GM12878 (cell line): ENCODE data around the gene PHB1. TPM values are rescaled to one million over a fixed set of nuclear protein-coding genes. Genes with fewer than 3 reads are reported as not detected.

ENCODE experiments used
- BMI1 ChIP-seq: fragments of 450-650 bp; IDR thresholded peaks from 2 replicates; pipeline ENCODE4 v1.6.1; 2016; ENCODE audit warnings: mild to moderate bottlenecking, moderate library complexity, borderline replicate concordance
- CHD2 ChIP-seq: IDR thresholded peaks from 2 replicates; pipeline ENCODE4 v1.6.1; 2011; ENCODE audit warnings: low read depth, low read length, improper control_type of control experiment, borderline replicate concordance
- PAX5 ChIP-seq: IDR thresholded peaks from 2 replicates; pipeline ENCODE4 v1.6.1; 2011; ENCODE audit warnings: low read depth, low read length, borderline replicate concordance
- PAX8 ChIP-seq: fragments of 450-650 bp; IDR thresholded peaks from 2 replicates; pipeline ENCODE4 v1.6.1; 2017; ENCODE audit warnings: mild to moderate bottlenecking, moderate library complexity
- SMAD5 ChIP-seq: IDR thresholded peaks from 2 replicates; pipeline ENCODE4 v1.6.1; 2016; ENCODE audit warnings: antibody characterized with exemption, low read depth
- SREBF1 ChIP-seq: IDR thresholded peaks from 2 replicates; pipeline ENCODE4 v1.6.1; 2012; ENCODE audit warnings: mild to moderate bottlenecking, low read length
- STAT3 ChIP-seq: IDR thresholded peaks from 2 replicates; pipeline ENCODE4 v1.6.1; 2011; ENCODE audit warnings: low read depth, low read length, improper control_type of control experiment
- TCF7 ChIP-seq: IDR thresholded peaks from 2 replicates; pipeline ENCODE4 v1.6.1; 2014; ENCODE audit warnings: antibody characterized with exemption, borderline replicate concordance
- ZNF207 ChIP-seq: fragments of 450-650 bp; IDR thresholded peaks from 2 replicates; pipeline ENCODE4 v1.6.1; 2014; ENCODE audit warnings: antibody characterized with exemption, mild to moderate bottlenecking, borderline replicate concordance
- polyA plus RNA-seq, 11 experiments: library from polyadenylated mRNA; depleted of rRNA in 4 of 11; unstranded in 6 of 11; stranded (reverse) in 5 of 11; fragments of >200 nt; fragmentation: Nextera tagmentation in 4 of 11; fragmentation: Illumina TruSeq in 1 of 11; extraction: Ambion mirVana in 4 of 11; extraction: Trizol in 1 of 11; gene quantifications; 1 replicate in 1 of 11; 2 replicates in 10 of 11; pipeline versions ENCODE4 v1.2.1 to v1.2.3, GENCODE V29; 2011 to 2016; ENCODE audit warnings: inconsistent platforms in 2 of 11, missing spikeins in 2 of 11, low read depth in 1 of 11
- total RNA-seq, 4 experiments: library from RNA; depleted of rRNA in 3 of 4; stranded (reverse); fragments of >200 nt in 3 of 4; fragmentation: Illumina TruSeq in 1 of 4; extraction: Trizol in 1 of 4; gene quantifications; 2 replicates each; pipeline versions ENCODE4 v1.2.1 to v1.2.3, GENCODE V29; 2013 to 2021
- TF ChIP-seq, protein P1 (sequence below): fragments of 450-650 bp; IDR thresholded peaks from 2 replicates; pipeline ENCODE4 v1.6.1; 2014; ENCODE audit warnings: mild to moderate bottlenecking
- TF ChIP-seq, protein P2 (sequence below), 3 experiments: IDR thresholded peaks in 2 of 3; conservative IDR thresholded peaks in 1 of 3; 2 replicates each; pipeline ENCODE4 v1.5.1; 2011; ENCODE audit warnings: low read depth in 3 of 3, low read length in 3 of 3, mild to moderate bottlenecking in 3 of 3, control low read depth in 2 of 3, moderate library complexity in 2 of 3, inconsistent platforms in 1 of 3, mixed read lengths in 1 of 3; ENCODE audit not compliant: control insufficient read depth in 2 of 3, insufficient read depth in 1 of 3; ENCODE audit errors: extremely low read depth in 1 of 3
- TF ChIP-seq, protein P3 (sequence below): IDR thresholded peaks from 2 replicates; pipeline ENCODE4 v1.6.1; 2011; ENCODE audit warnings: mild to moderate bottlenecking, low read depth, low read length, moderate library complexity; ENCODE audit not compliant: insufficient replicate concordance
- TF ChIP-seq, protein P4 (sequence below): IDR thresholded peaks from 2 replicates; pipeline ENCODE4 v1.6.1; 2012; ENCODE audit warnings: low read depth, low read length, improper control_type of control experiment
- TF ChIP-seq, protein P5 (sequence below): fragments of 450-650 bp; IDR thresholded peaks from 2 replicates; pipeline ENCODE4 v1.6.1; 2017; ENCODE audit warnings: low read depth, mild to moderate bottlenecking, moderate library complexity
- TF ChIP-seq, protein P6 (sequence below): fragments of 450-650 bp; IDR thresholded peaks from 2 replicates; pipeline ENCODE4 v1.6.1; 2016; ENCODE audit warnings: mild to moderate bottlenecking
- TF ChIP-seq, protein P7 (sequence below): fragments of 450-650 bp; formaldehyde crosslinking; IDR thresholded peaks from 2 replicates; pipeline ENCODE4 v1.4.0; 2020; ENCODE audit warnings: mild to moderate bottlenecking, moderate library complexity

The PHB1 gene
- total and polyA plus RNA-seq, 10 of the 15 experiments (the other 5 are each of a cell fraction or from before 2014, with no cell fraction given) = 117 to 466 (median 248) TPM

DNA sequence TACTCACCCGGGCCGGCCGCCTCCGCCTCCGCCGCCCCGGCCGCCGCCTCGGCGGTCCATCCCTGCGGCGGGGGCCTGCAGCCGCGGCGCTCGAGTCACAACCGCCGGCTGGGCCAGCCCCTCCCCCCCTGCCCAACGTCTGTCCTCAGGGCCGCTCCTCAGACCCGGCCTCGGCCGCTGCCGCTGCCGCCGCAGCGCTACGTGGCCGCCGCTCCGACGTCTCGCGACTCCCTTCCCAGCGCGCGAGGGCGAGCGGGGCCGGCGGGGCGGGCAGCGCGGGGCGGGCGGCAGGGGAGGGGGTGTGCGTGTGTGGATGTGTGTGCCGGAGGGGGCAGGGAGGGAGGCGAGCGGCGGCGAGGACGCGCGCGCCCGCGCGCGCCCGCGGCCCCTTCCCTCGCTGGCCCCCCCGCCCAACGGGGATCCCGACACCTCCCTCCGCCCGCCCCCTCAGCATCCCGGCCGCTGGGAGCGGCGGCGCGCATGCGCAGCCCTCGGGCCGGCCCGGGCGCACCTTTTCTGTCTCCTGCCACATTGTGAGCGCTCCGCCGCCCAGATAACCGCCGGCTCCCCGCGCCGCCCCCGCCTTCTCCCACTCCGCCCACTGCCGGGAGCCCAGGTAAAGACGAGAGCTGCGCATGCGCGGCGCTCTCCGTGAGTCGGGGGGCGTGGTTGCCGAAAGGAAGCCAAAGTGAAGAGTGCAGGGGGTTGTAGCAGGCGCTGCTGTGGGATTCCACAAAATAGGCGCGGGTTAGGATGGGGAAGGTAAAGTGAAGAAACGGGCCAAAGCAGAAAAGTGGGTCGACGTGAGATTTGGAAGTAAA, 52.6 kb downstream of the PHB1 start, which contains the start of gene ZNF652 (continued):
- TF ChIP-seq TCF7 = no peak
- no peak for TF ChIP-seq BMI1
- TF ChIP-seq, protein P1, sequence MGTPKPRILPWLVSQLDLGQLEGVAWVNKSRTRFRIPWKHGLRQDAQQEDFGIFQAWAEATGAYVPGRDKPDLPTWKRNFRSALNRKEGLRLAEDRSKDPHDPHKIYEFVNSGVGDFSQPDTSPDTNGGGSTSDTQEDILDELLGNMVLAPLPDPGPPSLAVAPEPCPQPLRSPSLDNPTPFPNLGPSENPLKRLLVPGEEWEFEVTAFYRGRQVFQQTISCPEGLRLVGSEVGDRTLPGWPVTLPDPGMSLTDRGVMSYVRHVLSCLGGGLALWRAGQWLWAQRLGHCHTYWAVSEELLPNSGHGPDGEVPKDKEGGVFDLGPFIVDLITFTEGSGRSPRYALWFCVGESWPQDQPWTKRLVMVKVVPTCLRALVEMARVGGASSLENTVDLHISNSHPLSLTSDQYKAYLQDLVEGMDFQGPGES = no peak
- no peak for TF ChIP-seq PAX5
- TF ChIP-seq SREBF1 = no peak
- TF ChIP-seq ZNF207 = no peak
- no peak for TF ChIP-seq CHD2
- TF ChIP-seq, protein P2, sequence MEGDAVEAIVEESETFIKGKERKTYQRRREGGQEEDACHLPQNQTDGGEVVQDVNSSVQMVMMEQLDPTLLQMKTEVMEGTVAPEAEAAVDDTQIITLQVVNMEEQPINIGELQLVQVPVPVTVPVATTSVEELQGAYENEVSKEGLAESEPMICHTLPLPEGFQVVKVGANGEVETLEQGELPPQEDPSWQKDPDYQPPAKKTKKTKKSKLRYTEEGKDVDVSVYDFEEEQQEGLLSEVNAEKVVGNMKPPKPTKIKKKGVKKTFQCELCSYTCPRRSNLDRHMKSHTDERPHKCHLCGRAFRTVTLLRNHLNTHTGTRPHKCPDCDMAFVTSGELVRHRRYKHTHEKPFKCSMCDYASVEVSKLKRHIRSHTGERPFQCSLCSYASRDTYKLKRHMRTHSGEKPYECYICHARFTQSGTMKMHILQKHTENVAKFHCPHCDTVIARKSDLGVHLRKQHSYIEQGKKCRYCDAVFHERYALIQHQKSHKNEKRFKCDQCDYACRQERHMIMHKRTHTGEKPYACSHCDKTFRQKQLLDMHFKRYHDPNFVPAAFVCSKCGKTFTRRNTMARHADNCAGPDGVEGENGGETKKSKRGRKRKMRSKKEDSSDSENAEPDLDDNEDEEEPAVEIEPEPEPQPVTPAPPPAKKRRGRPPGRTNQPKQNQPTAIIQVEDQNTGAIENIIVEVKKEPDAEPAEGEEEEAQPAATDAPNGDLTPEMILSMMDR (IDR thresholded peaks at IDR 0.05 in 2 of 3, conservative IDR thresholded peaks at IDR 0.05 in 1 of 3; ENCODE audit: control insufficient read depth in 2 of 3, extremely low read depth in 1 of 3, insufficient read depth in 1 of 3, low read depth in 3 of 3, low read length in 3 of 3) = no peak
- TF ChIP-seq, protein P3, sequence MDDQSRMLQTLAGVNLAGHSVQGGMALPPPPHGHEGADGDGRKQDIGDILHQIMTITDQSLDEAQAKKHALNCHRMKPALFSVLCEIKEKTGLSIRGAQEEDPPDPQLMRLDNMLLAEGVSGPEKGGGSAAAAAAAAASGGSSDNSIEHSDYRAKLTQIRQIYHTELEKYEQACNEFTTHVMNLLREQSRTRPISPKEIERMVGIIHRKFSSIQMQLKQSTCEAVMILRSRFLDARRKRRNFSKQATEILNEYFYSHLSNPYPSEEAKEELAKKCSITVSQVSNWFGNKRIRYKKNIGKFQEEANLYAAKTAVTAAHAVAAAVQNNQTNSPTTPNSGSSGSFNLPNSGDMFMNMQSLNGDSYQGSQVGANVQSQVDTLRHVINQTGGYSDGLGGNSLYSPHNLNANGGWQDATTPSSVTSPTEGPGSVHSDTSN = no peak
- TF ChIP-seq STAT3 = no peak
- TF ChIP-seq, protein P4, sequence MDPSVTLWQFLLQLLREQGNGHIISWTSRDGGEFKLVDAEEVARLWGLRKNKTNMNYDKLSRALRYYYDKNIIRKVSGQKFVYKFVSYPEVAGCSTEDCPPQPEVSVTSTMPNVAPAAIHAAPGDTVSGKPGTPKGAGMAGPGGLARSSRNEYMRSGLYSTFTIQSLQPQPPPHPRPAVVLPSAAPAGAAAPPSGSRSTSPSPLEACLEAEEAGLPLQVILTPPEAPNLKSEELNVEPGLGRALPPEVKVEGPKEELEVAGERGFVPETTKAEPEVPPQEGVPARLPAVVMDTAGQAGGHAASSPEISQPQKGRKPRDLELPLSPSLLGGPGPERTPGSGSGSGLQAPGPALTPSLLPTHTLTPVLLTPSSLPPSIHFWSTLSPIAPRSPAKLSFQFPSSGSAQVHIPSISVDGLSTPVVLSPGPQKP = no peak
- TF ChIP-seq, protein P5, sequence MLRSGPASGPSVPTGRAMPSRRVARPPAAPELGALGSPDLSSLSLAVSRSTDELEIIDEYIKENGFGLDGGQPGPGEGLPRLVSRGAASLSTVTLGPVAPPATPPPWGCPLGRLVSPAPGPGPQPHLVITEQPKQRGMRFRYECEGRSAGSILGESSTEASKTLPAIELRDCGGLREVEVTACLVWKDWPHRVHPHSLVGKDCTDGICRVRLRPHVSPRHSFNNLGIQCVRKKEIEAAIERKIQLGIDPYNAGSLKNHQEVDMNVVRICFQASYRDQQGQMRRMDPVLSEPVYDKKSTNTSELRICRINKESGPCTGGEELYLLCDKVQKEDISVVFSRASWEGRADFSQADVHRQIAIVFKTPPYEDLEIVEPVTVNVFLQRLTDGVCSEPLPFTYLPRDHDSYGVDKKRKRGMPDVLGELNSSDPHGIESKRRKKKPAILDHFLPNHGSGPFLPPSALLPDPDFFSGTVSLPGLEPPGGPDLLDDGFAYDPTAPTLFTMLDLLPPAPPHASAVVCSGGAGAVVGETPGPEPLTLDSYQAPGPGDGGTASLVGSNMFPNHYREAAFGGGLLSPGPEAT = no peak
- TF ChIP-seq, protein P6, sequence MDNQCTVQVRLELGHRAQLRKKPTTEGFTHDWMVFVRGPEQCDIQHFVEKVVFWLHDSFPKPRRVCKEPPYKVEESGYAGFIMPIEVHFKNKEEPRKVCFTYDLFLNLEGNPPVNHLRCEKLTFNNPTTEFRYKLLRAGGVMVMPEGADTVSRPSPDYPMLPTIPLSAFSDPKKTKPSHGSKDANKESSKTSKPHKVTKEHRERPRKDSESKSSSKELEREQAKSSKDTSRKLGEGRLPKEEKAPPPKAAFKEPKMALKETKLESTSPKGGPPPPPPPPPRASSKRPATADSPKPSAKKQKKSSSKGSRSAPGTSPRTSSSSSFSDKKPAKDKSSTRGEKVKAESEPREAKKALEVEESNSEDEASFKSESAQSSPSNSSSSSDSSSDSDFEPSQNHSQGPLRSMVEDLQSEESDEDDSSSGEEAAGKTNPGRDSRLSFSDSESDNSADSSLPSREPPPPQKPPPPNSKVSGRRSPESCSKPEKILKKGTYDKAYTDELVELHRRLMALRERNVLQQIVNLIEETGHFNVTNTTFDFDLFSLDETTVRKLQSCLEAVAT = no peak
- TF ChIP-seq PAX8 = no peak
- TF ChIP-seq SMAD5 = no peak
- TF ChIP-seq, protein P7, sequence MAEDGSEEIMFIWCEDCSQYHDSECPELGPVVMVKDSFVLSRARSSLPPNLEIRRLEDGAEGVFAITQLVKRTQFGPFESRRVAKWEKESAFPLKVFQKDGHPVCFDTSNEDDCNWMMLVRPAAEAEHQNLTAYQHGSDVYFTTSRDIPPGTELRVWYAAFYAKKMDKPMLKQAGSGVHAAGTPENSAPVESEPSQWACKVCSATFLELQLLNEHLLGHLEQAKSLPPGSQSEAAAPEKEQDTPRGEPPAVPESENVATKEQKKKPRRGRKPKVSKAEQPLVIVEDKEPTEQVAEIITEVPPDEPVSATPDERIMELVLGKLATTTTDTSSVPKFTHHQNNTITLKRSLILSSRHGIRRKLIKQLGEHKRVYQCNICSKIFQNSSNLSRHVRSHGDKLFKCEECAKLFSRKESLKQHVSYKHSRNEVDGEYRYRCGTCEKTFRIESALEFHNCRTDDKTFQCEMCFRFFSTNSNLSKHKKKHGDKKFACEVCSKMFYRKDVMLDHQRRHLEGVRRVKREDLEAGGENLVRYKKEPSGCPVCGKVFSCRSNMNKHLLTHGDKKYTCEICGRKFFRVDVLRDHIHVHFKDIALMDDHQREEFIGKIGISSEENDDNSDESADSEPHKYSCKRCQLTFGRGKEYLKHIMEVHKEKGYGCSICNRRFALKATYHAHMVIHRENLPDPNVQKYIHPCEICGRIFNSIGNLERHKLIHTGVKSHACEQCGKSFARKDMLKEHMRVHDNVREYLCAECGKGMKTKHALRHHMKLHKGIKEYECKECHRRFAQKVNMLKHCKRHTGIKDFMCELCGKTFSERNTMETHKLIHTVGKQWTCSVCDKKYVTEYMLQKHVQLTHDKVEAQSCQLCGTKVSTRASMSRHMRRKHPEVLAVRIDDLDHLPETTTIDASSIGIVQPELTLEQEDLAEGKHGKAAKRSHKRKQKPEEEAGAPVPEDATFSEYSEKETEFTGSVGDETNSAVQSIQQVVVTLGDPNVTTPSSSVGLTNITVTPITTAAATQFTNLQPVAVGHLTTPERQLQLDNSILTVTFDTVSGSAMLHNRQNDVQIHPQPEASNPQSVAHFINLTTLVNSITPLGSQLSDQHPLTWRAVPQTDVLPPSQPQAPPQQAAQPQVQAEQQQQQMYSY (CRISPR knock-in tag) = no peak
